NB4 (cell line): ENCODE data around the gene MTAP.

ENCODE experiments used
- CTCF ChIP-seq: IDR thresholded peaks from one replicate; pipeline ENCODE4 v1.5.1; 2012; ENCODE audit warnings: low read depth, low read length
- MAX ChIP-seq: IDR thresholded peaks from 2 replicates; pipeline ENCODE4 v1.6.1; 2011; ENCODE audit warnings: low read depth, low read length
- POLR2A ChIP-seq: IDR thresholded peaks from 2 replicates; pipeline ENCODE4 v1.6.1; 2011; ENCODE audit warnings: mild to moderate bottlenecking; ENCODE audit not compliant: insufficient read length; ENCODE audit errors: extremely low read depth

- TF ChIP-seq POLR2A (no peak), CTCF (no peak), MAX (no peak)
Measured at GRCh38 chr9:21901546-21901945, 99.1 kb downstream of the MTAP start.
